Caco-2 (cell line): Measurements from ENCODE around the gene WDR1. TPM values are rescaled to one million over a fixed set of nuclear protein-coding genes. Genes with fewer than 3 reads are reported as not detected.

Source experiments
- BruUV-seq: library from RNA; stranded (reverse); fragments of 400-500 nt; replicated peaks from 2 replicates; lab custom pipeline; 2021; lab: Mats Ljungman, UMichigan
- CTCF ChIA-PET: fragments of 300-600 bp; sonication (Branson Sonifier 250); formaldehyde crosslinking; loops from one replicate; lab custom pipeline; 2022; ENCODE audit warnings: antibody characterized with exemption; lab: Charles Lee
- POLR2A ChIA-PET: fragments of 300-600 bp; sonication (Branson Sonifier 250); formaldehyde crosslinking; loops from one replicate; lab custom pipeline; 2022; ENCODE audit warnings: antibody characterized with exemption; lab: Charles Lee
- DNase-seq, 2 experiments: peaks; one replicate each; pipeline versions ENCODE4 v3.0.0 to v3.0.0-alpha.2; 2020 to 2022
- H3K27me3 ChIP-seq: replicated peaks from 2 replicates; pipeline ENCODE4 v1.6.0; 2011; ENCODE audit warnings: low read length; ENCODE audit not compliant: control insufficient read depth, insufficient read depth
- H3K36me3 ChIP-seq: 2 replicates; pipeline ENCODE4 v1.5.1; 2011; ENCODE audit warnings: low read length; ENCODE audit not compliant: control insufficient read depth, insufficient read depth
- H3K4me1 ChIP-seq: fragments of 250-450 bp; sonication (Bioruptor Pico); 2 replicates; pipeline ENCODE4 v1.5.1; 2020; ENCODE audit warnings: mild to moderate bottlenecking
- H3K4me3 ChIP-seq: 2 replicates; pipeline ENCODE4 v1.5.1; 2011; ENCODE audit warnings: low read depth, mild to moderate bottlenecking, control low read depth, low read length
- H3K9me3 ChIP-seq: fragments of 250-450 bp; sonication (Bioruptor Pico); 2 replicates; pipeline ENCODE4 v1.5.1; 2020; ENCODE audit warnings: mild to moderate bottlenecking, moderate library complexity
- H3K27ac Mint-ChIP-seq: one replicate; pipeline ENCODE4 v1.8.0; 2022; ENCODE audit warnings: mixed read lengths; ENCODE audit not compliant: unreplicated experiment
- H3K27me3 Mint-ChIP-seq: one replicate; pipeline ENCODE4 v1.8.0; 2022; ENCODE audit warnings: mixed read lengths; ENCODE audit not compliant: insufficient read depth, unreplicated experiment
- H3K36me3 Mint-ChIP-seq: one replicate; pipeline ENCODE4 v1.8.0; 2022; ENCODE audit warnings: mild to moderate bottlenecking, mixed read lengths; ENCODE audit not compliant: insufficient read depth, unreplicated experiment
- H3K4me1 Mint-ChIP-seq: one replicate; pipeline ENCODE4 v1.8.0; 2022; ENCODE audit warnings: low read depth, mixed read lengths; ENCODE audit not compliant: unreplicated experiment
- H3K4me3 Mint-ChIP-seq: one replicate; pipeline ENCODE4 v1.8.0; 2022; ENCODE audit warnings: mild to moderate bottlenecking, moderate library complexity, mixed read lengths; ENCODE audit not compliant: unreplicated experiment
- H3K9me3 Mint-ChIP-seq: one replicate; pipeline ENCODE4 v1.8.0; 2022; ENCODE audit warnings: mixed read lengths; ENCODE audit not compliant: unreplicated experiment
- intact Hi-C: fragments of 100-400 bp; cut with micrococcal nuclease; formaldehyde crosslinking; loops from one replicate; pipeline ENCODE4 v1.10.0; 2022; ENCODE audit not compliant: unreplicated experiment
- total RNA-seq: library from RNA; stranded (reverse); gene quantifications from 2 replicates; pipeline ENCODE4 v1.2.3, GENCODE V29; 2022
- TF ChIP-seq, protein P1 (sequence below), 2 experiments: fragments of 200-600 bp in 1 of 2; IDR thresholded peaks; 1 replicate in 1 of 2; 2 replicates in 1 of 2; pipeline versions ENCODE4 v1.5.1 to v1.8.0; 2011 to 2022; ENCODE audit warnings: antibody characterized with exemption in 1 of 2, control low read depth in 1 of 2, inconsistent platforms in 1 of 2, low read depth in 1 of 2, low read length in 1 of 2, mild to moderate bottlenecking in 1 of 2, moderate library complexity in 1 of 2; ENCODE audit not compliant: insufficient read depth in 1 of 2, severe bottlenecking in 1 of 2, unreplicated experiment in 1 of 2

Gene WDR1
- total RNA-seq, 1 experiment from 2014 or later: 250 TPM

- DNase-seq: no peak
- ChIA-PET POLR2A (no interaction called here), CTCF (no interaction called here)
- TF ChIP-seq, protein P1, sequence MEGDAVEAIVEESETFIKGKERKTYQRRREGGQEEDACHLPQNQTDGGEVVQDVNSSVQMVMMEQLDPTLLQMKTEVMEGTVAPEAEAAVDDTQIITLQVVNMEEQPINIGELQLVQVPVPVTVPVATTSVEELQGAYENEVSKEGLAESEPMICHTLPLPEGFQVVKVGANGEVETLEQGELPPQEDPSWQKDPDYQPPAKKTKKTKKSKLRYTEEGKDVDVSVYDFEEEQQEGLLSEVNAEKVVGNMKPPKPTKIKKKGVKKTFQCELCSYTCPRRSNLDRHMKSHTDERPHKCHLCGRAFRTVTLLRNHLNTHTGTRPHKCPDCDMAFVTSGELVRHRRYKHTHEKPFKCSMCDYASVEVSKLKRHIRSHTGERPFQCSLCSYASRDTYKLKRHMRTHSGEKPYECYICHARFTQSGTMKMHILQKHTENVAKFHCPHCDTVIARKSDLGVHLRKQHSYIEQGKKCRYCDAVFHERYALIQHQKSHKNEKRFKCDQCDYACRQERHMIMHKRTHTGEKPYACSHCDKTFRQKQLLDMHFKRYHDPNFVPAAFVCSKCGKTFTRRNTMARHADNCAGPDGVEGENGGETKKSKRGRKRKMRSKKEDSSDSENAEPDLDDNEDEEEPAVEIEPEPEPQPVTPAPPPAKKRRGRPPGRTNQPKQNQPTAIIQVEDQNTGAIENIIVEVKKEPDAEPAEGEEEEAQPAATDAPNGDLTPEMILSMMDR (IDR thresholded peaks at IDR 0.05; ENCODE audit: insufficient read depth in 1 of 2, low read depth in 1 of 2, low read length in 1 of 2, severe bottlenecking in 1 of 2, unreplicated experiment in 1 of 2): no peak
- peaks cover 6% of the 10 kb centered on the region for H3K4me1 Mint-ChIP-seq
- H3K27me3 Mint-ChIP-seq: no peaks in the 10 kb centered on the region
- H3K36me3 Mint-ChIP-seq: peaks cover 7% of the 10 kb centered on the region
- no peak overlapping the region for H3K27ac Mint-ChIP-seq
- H3K4me1 ChIP-seq: peaks cover 6% of the 10 kb centered on the region
- intact Hi-C loops: no loop called here
- no TSS peak for BruUV-seq
- no peak overlapping the region for H3K4me3 ChIP-seq
- H3K9me3 ChIP-seq: peaks cover 11% of the 10 kb centered on the region
- H3K36me3 ChIP-seq: no peaks in the 10 kb centered on the region
- H3K9me3 Mint-ChIP-seq: peaks cover 23% of the 10 kb centered on the region
- no peaks in the 10 kb centered on the region for H3K27me3 ChIP-seq
- no peak overlapping the region for H3K4me3 Mint-ChIP-seq
Observed at GRCh38 chr4:10041036-10041435, 75.6 kb downstream of the WDR1 start.

- BruUV-seq: no TSS peak
- H3K4me1 Mint-ChIP-seq: peaks cover 6% of the 10 kb centered on the region
Observed at GRCh38 chr4:10040049-10040892, 76.3 kb downstream of the WDR1 start.

GRCh38 chr4:10036807-10037342, 79.7 kb downstream of the WDR1 start:
- H3K4me3 ChIP-seq: no peak overlapping the region
- Mint-ChIP-seq H3K4me3 (no peak overlapping the region), H3K27me3 (no peaks in the 10 kb centered on the region), H3K4me1 (peaks cover 16% of the 10 kb centered on the region), H3K9me3 (no peaks in the 10 kb centered on the region), H3K27ac (no peak overlapping the region), H3K36me3 (no peaks in the 10 kb centered on the region)
- TF ChIP-seq, protein P1 (IDR thresholded peaks at IDR 0.05; ENCODE audit: insufficient read depth in 1 of 2, low read depth in 1 of 2, low read length in 1 of 2, severe bottlenecking in 1 of 2, unreplicated experiment in 1 of 2): no peak
- H3K36me3 ChIP-seq: no peaks in the 10 kb centered on the region
- H3K9me3 ChIP-seq: no peaks in the 10 kb centered on the region
- H3K27me3 ChIP-seq: no peaks in the 10 kb centered on the region
- intact Hi-C loops: no loop called here
- BruUV-seq: no TSS peak
- ChIA-PET CTCF (no interaction called here), POLR2A (no interaction called here)
- H3K4me1 ChIP-seq: peaks cover 16% of the 10 kb centered on the region
- no peak for DNase-seq

More at GRCh38 chr4:10040049-10040892, 76.3 kb downstream of the WDR1 start:
- Mint-ChIP-seq H3K27ac (no peak overlapping the region), H3K36me3 (peaks cover under 1% of the 10 kb centered on the region), H3K9me3 (peaks cover 23% of the 10 kb centered on the region), H3K27me3 (no peaks in the 10 kb centered on the region), H3K4me3 (no peak overlapping the region)
- Histone ChIP-seq H3K4me3 (no peak overlapping the region), H3K9me3 (peaks cover 11% of the 10 kb centered on the region), H3K27me3 (no peaks in the 10 kb centered on the region), H3K4me1 (peaks cover 5% of the 10 kb centered on the region), H3K36me3 (no peaks in the 10 kb centered on the region)
- TF ChIP-seq, protein P1 (IDR thresholded peaks at IDR 0.05; ENCODE audit: insufficient read depth in 1 of 2, low read depth in 1 of 2, low read length in 1 of 2, severe bottlenecking in 1 of 2, unreplicated experiment in 1 of 2): no peak
- POLR2A ChIA-PET: no interaction called here
- CTCF ChIA-PET: no interaction called here
- intact Hi-C loops: no loop called here
- DNase-seq: no peak
